Activated CD4-positive, alpha-beta memory T cell treated with anti-CD3 and anti-CD28 coated beads for 36 hours (primary cell): ENCODE results near the gene KLK3. TPM values are rescaled to one million over a fixed set of nuclear protein-coding genes. Genes with fewer than 3 reads are reported as not detected.
"Not testable (repeated sequence)": the region's sequence is repeated elsewhere in the genome, so short reads cannot be mapped to it uniquely, and the experiment has no call there.

ENCODE experiments used
- CTCF ChIA-PET: fragments of 350-600 bp; sonication (Branson Sonifier 250); formaldehyde crosslinking; loops from one replicate; lab custom pipeline; 2021; ENCODE audit warnings: antibody characterized with exemption, inconsistent platforms; lab: Charles Lee
- POLR2A ChIA-PET: fragments of 350-600 bp; sonication (Branson Sonifier 250); formaldehyde crosslinking; loops from one replicate; lab custom pipeline; 2021; ENCODE audit warnings: antibody characterized with exemption; lab: Charles Lee
- DNase-seq: peaks from one replicate; pipeline ENCODE4 v3.0.0-alpha.2; 2020
- H3K27ac Mint-ChIP-seq: one replicate; pipeline ENCODE4 v1.8.0; 2021; ENCODE audit warnings: mixed read lengths
- H3K27me3 Mint-ChIP-seq: one replicate; pipeline ENCODE4 v1.8.0; 2021; ENCODE audit warnings: mixed read lengths
- H3K36me3 Mint-ChIP-seq: one replicate; pipeline ENCODE4 v1.8.0; 2021; ENCODE audit warnings: mixed read lengths
- H3K4me1 Mint-ChIP-seq: one replicate; pipeline ENCODE4 v1.8.0; 2021; ENCODE audit warnings: low read depth, mixed read lengths
- H3K4me3 Mint-ChIP-seq: one replicate; pipeline ENCODE4 v1.8.0; 2021; ENCODE audit warnings: mild to moderate bottlenecking, mixed read lengths
- H3K9me3 Mint-ChIP-seq: one replicate; pipeline ENCODE4 v1.8.0; 2021; ENCODE audit warnings: mixed read lengths
- intact Hi-C: fragments of 100-400 bp; cut with micrococcal nuclease; formaldehyde crosslinking; loops from one replicate; pipeline ENCODE4 v1.15.1; 2023
- total RNA-seq, 2 experiments: library from RNA; stranded (reverse); gene quantifications; one replicate each; pipeline ENCODE4 v1.2.3, GENCODE V29; 2021

KLK3 gene
- total RNA-seq, 2 experiments from 2014 or later = not detected

DNA sequence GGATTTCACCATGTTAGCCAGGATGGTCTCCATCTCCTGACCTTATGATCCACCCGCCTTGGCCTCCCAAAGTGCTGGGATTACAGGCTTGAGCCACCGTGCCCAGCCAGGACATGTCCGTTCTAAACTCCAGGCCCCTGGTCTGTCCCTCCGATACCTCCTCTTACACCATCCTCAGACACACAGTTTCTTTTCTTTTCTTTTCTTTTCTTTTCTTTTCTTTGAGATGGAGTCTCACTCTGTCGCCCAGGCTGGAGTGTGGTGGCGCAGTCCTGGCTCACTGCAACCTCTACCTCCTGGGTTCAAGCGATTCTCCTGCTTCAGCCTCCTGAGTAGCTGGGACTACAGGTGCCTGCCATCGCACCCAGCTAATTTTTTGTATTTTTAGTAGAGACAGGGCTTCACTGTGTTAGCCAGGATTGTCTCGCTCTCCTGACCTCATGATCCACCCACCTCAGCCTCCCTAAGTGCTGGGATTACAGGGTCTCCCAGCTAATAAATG lies 41.4 kb downstream of the KLK3 start:
- H3K4me1 Mint-ChIP-seq, POLR2A ChIA-PET, DNase-seq, H3K27ac Mint-ChIP-seq, H3K4me3 Mint-ChIP-seq, H3K36me3 Mint-ChIP-seq, intact Hi-C loops: not testable (repeated sequence)
- peaks cover 18% of the 10 kb centered on the region for H3K9me3 Mint-ChIP-seq
- CTCF ChIA-PET = interaction anchor here (0.6 kb wide), 1 partner anchor 201 kb away, joined by 3 read pairs; no protein-coding TSS in a partner anchor
- peaks cover 21% of the 10 kb centered on the region for H3K27me3 Mint-ChIP-seq

- H3K9me3 Mint-ChIP-seq = peaks cover 18% of the 10 kb centered on the region
- ChIA-PET CTCF (interaction anchor here (0.6 kb wide), 1 partner anchor 200 kb away, joined by 3 read pairs; no protein-coding TSS in a partner anchor), POLR2A (no interaction called here)
- H3K36me3 Mint-ChIP-seq = peaks cover 3% of the 10 kb centered on the region
- no peaks in the 10 kb centered on the region for H3K4me1 Mint-ChIP-seq
- peak; percentile 46 for DNase-seq
- H3K27ac Mint-ChIP-seq = no peak overlapping the region
- H3K4me3 Mint-ChIP-seq = no peak overlapping the region
- H3K27me3 Mint-ChIP-seq = peaks cover 21% of the 10 kb centered on the region
- intact Hi-C loops = no loop called here
Measured at GRCh38 chr19:50896591-50897190, 42.0 kb downstream of the KLK3 start.

DNA sequence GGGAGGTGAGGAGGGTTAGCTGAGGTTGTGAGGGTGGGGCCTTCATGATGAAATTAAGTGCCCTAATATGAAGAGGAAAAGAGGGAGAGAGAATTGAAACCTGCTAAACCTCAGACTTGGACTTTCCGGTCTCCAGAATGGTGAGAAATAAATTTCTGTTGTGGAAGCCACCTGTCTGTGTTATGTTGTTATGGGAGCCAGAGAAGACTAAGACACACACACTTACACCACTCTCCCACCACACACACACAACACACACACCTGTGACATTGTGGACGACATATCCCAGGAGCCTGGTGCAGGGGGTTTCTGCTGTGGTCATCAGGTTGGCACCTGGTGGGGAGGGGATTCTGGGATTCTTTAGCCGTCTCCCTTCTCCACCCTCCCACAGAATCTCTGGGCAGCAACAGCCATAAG lies 42.5 kb downstream of the KLK3 start:
- ChIA-PET CTCF (interaction anchor here (2.3 kb wide), 1 partner anchor 25 kb away, joined by 7 read pairs; no protein-coding TSS in a partner anchor), POLR2A (no interaction called here)
- Mint-ChIP-seq H3K9me3 (peaks cover 18% of the 10 kb centered on the region), H3K4me1 (no peaks in the 10 kb centered on the region), H3K4me3 (no peak overlapping the region), H3K27ac (no peak overlapping the region), H3K36me3 (peaks cover 3% of the 10 kb centered on the region), H3K27me3 (peaks cover 20% of the 10 kb centered on the region)
- no peak for DNase-seq
- intact Hi-C loops = no loop called here

- peaks cover 23% of the 10 kb centered on the region for H3K27me3 Mint-ChIP-seq
- no peaks in the 10 kb centered on the region for H3K4me1 Mint-ChIP-seq
- no peak overlapping the region for H3K4me3 Mint-ChIP-seq
- intact Hi-C loops = no loop called here
- H3K27ac Mint-ChIP-seq = no peak overlapping the region
- H3K36me3 Mint-ChIP-seq = peaks cover 3% of the 10 kb centered on the region
- ChIA-PET POLR2A (no interaction called here), CTCF (interaction anchor here (2.3 kb wide), 1 partner anchor 24 kb away, joined by 7 read pairs; no protein-coding TSS in a partner anchor)
- peaks cover 18% of the 10 kb centered on the region for H3K9me3 Mint-ChIP-seq
- DNase-seq = no peak
Measured at GRCh38 chr19:50897612-50898011, 42.9 kb downstream of the KLK3 start.

GRCh38 chr19:50898018-50898417 lies 43.3 kb downstream of the KLK3 start:
- H3K4me3 Mint-ChIP-seq = no peak overlapping the region
- ChIA-PET POLR2A (no interaction called here), CTCF (interaction anchor here (2.3 kb wide), 1 partner anchor 24 kb away, joined by 7 read pairs; no protein-coding TSS in a partner anchor)
- no peaks in the 10 kb centered on the region for H3K4me1 Mint-ChIP-seq
- DNase-seq = no peak
- H3K27ac Mint-ChIP-seq = no peak overlapping the region
- intact Hi-C loops = no loop called here
- H3K9me3 Mint-ChIP-seq = peaks cover 18% of the 10 kb centered on the region
- H3K27me3 Mint-ChIP-seq = peaks cover 23% of the 10 kb centered on the region
- H3K36me3 Mint-ChIP-seq = peaks cover 3% of the 10 kb centered on the region

GRCh38 chr19:50899569-50899968 lies 44.9 kb downstream of the KLK3 start:
- peaks cover 19% of the 10 kb centered on the region for H3K27me3 Mint-ChIP-seq
- ChIA-PET POLR2A (no interaction called here), CTCF (interaction anchor here (2.3 kb wide), 1 partner anchor 22 kb away, joined by 7 read pairs; no protein-coding TSS in a partner anchor)
- no peak for DNase-seq
- H3K4me3 Mint-ChIP-seq = no peak overlapping the region
- H3K36me3 Mint-ChIP-seq = peaks cover 1% of the 10 kb centered on the region
- H3K27ac Mint-ChIP-seq = no peak overlapping the region
- intact Hi-C loops = no loop called here
- H3K9me3 Mint-ChIP-seq = peaks cover 10% of the 10 kb centered on the region
- no peaks in the 10 kb centered on the region for H3K4me1 Mint-ChIP-seq

GRCh38 chr19:50902640-50903039 lies 47.9 kb downstream of the KLK3 start:
- no peaks in the 10 kb centered on the region for H3K4me1 Mint-ChIP-seq
- H3K4me3 Mint-ChIP-seq = no peak overlapping the region
- H3K9me3 Mint-ChIP-seq = no peaks in the 10 kb centered on the region
- no peak overlapping the region for H3K27ac Mint-ChIP-seq
- ChIA-PET CTCF (no interaction called here), POLR2A (no interaction called here)
- H3K27me3 Mint-ChIP-seq = peaks cover 18% of the 10 kb centered on the region
- intact Hi-C loops = no loop called here
- no peaks in the 10 kb centered on the region for H3K36me3 Mint-ChIP-seq
- DNase-seq = no peak

DNA sequence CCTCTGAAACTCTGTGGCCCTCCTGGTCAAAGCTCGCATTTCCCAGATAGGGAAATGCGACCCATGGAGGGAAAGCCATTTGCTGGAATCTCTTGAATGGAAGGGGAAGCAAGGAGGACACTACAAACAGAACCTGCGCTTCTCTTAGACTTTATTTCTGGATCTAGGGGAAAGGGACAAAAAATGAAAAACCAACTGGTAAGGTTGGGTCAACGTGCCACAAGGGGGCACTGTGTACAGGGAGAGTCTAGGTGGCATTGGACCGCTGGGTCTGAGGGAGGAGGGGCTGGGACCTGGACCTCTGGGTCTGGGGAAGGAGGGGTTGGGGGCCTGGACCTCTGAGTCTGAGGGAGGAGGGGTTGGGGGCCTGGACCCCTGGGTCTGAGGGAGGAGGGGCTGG lies 51.5 kb downstream of the KLK3 start:
- no peak overlapping the region for H3K4me3 Mint-ChIP-seq
- no peak overlapping the region for H3K27ac Mint-ChIP-seq
- H3K27me3 Mint-ChIP-seq = peaks cover 44% of the 10 kb centered on the region
- ChIA-PET CTCF (interaction anchor here (0.6 to 1.6 kb wide), 5 partner anchors 16 to 313 kb away, joined by 3 to 23 read pairs (median 3); no protein-coding TSS in a partner anchor), POLR2A (no interaction called here)
- intact Hi-C loops = loop anchor here (2.0 kb wide), 1 partner anchor 17 kb away; no protein-coding TSS in a partner anchor
- H3K9me3 Mint-ChIP-seq = no peaks in the 10 kb centered on the region
- H3K36me3 Mint-ChIP-seq = no peaks in the 10 kb centered on the region
- peaks cover 3% of the 10 kb centered on the region for H3K4me1 Mint-ChIP-seq
- peak; percentile 53 for DNase-seq

GRCh38 chr19:50908336-50908735 lies 53.6 kb downstream of the KLK3 start:
- Mint-ChIP-seq H3K9me3 (no peaks in the 10 kb centered on the region), H3K36me3 (no peaks in the 10 kb centered on the region), H3K4me1 (peaks cover 4% of the 10 kb centered on the region), H3K27me3 (peaks cover 39% of the 10 kb centered on the region), H3K4me3 (no peak overlapping the region), H3K27ac (no peak overlapping the region)
- intact Hi-C loops = no loop called here
- CTCF ChIA-PET = interaction anchor here (2.5 kb wide), 1 partner anchor 13 kb away, joined by 8 read pairs; no protein-coding TSS in a partner anchor
- DNase-seq = no peak
- POLR2A ChIA-PET = no interaction called here

- peak; percentile 60 for DNase-seq
- intact Hi-C loops = no loop called here
- ChIA-PET POLR2A (interaction anchor here (0.6 kb wide), 1 partner anchor 838 kb away, joined by 3 read pairs; no protein-coding TSS in a partner anchor), CTCF (interaction anchor here (1.0 to 2.5 kb wide), 2 partner anchors 12 to 13 kb away, joined by 7 to 8 read pairs; no protein-coding TSS in a partner anchor)
- Mint-ChIP-seq H3K27ac (no peak overlapping the region), H3K4me1 (peaks cover 4% of the 10 kb centered on the region), H3K27me3 (peaks cover 39% of the 10 kb centered on the region), H3K9me3 (no peaks in the 10 kb centered on the region), H3K36me3 (no peaks in the 10 kb centered on the region), H3K4me3 (no peak overlapping the region)
Measured at GRCh38 chr19:50909240-50910070, 54.7 kb downstream of the KLK3 start.
